HG03095 (cell line): ENCODE data around the gene LPIN2.

Experiments used
- ATAC-seq: cut with Tn5 transposase; IDR thresholded peaks from one replicate; pipeline ENCODE4 v1.9.1; 2021; ENCODE audit warnings: moderate library complexity; ENCODE audit not compliant: unreplicated experiment

Gene LPIN2

DNA sequence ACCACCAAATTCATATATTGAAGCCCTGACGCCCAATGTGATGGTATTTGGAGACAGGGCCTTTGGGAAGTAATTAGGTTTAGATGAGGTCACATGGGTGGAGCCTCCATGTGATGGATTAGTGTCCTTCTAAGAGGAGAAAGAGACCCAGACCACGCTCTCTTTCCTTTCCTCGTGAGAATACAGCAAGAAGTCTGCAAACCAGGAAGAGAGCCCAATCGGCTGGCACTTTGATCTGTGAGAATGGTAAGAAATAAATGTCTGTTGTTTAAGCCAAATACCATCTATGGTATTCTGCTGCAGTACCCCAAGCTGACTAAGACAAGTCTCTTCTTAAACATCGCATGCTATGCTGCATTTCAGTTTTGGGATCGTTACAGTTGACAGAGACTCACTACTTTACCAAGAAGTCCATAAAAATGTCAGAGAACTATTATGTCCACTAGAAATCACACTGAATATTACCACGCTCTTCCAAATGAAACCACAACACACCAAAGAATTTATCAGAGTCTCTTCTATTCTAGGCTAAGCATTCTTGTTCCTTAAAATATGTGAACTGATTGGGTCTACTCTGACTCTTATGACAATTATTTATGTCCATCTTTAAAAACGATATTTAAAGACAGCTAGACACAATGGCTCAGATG is 48.5 kb downstream of the LPIN2 start:
- no peak for ATAC-seq
